GM20431 (cell line): ENCODE results near the gene ADCY10.

Experiments
- in situ Hi-C: fragments of 300-500 bp; cut with MseI, MboI; formaldehyde crosslinking; loops from one replicate; pipeline ENCODE4 v1.15.0; 2020; ENCODE audit warnings: low sequenced_read_pairs; ENCODE audit not compliant: unreplicated experiment

The ADCY10 gene

DNA sequence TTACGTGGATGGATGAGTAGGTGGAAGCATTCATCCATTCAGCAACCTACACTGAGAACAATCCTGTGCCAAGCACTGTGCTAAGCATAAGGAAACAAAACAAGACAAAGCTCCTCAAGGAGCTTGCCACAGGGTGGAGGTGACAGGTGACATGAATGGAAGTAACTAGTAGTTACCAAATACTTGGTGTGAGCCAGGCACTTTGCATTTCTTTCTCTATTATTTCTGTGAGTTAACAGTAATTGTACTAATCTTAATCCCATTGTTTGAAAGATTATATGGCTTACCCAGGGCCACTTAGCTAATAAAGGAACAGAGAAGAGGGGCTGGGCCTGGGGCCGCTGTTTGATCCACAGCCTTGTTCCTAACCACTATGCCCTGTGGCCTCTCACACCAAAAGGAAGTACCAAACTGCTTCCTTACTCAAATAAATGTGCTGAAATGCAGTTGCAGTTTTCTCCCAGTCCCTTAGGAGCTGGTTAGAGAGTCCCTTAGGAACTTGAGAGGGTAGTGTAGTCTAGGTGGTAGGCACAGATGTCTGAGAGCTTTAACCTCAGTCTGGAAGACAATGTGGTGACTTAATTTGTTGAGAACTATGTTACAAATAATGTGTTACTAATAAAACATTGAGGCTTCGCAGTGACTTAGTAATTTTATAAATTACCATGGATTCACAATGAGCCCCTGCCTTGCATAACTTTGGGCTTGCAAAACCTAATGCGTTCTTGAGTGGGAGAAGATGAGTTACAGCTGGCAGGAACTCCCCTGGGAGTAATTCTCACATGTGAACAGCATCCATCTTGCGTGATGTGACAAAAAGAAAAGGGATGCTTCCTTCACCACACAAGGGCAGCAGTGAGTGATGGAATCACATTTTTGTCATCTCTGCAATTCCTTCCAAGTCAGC is 122.4 kb downstream of the ADCY10 start:
- in situ Hi-C loops, result no loop called here

DNA sequence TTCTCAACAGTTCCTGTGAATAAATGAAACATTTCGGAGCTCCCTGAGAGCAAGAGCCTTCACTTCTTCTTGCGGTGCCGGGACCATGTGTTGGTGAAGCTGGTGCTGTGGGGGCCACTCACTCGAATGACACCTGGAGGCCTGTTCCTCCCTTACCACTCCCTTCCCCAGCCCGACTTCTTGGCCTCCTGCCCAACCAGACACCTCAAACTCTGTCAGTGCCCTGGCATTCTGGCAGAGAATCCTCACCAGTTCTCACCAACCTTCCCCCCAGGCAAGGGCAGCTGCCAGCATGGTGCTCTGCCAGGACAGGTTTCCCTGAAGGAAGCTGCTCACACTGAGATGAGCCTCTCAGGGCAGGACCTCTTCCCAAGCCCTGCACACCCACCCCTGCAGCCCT is 123.8 kb downstream of the ADCY10 start:
- in situ Hi-C loops, result no loop called here

DNA sequence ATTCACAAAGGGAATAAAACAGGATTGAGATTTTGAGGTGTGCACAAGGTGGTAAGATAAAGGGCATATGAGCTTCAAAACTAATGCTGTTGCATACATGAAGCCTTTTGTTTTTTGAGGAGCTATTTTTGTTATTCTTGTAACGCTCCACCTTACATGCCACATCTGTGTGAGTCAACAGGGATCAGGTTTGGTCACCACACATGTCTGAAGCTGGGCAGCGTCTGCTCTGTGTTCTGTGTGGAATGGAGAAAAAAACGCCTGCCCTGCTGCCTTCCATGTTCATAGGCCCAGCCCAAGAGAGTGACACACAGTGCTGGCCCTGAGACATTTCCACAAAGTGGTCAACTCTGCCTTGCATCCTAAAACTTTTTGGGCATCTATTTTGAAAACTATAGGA is 124.4 kb downstream of the ADCY10 start:
- in situ Hi-C loops, result no loop called here

DNA sequence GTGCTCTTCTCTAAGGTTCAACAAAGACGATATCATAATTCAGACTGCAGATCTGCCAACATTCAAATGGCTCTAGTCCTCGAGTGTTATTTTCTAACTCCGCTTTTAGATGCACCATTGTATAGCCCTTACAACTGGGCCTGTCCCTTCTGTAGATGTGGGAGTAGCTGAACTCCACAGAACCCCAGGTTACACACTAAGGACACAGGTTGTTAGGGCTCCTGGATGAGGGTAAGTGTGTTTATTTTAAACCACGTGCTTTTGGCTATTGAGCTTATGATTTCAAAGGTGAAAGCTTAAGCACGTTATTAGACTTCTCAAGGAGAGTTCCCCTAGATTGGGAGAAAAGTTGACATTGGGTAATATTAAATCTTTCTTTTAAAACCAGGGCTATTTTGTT is 127.4 kb downstream of the ADCY10 start:
- in situ Hi-C loops, result no loop called here

DNA sequence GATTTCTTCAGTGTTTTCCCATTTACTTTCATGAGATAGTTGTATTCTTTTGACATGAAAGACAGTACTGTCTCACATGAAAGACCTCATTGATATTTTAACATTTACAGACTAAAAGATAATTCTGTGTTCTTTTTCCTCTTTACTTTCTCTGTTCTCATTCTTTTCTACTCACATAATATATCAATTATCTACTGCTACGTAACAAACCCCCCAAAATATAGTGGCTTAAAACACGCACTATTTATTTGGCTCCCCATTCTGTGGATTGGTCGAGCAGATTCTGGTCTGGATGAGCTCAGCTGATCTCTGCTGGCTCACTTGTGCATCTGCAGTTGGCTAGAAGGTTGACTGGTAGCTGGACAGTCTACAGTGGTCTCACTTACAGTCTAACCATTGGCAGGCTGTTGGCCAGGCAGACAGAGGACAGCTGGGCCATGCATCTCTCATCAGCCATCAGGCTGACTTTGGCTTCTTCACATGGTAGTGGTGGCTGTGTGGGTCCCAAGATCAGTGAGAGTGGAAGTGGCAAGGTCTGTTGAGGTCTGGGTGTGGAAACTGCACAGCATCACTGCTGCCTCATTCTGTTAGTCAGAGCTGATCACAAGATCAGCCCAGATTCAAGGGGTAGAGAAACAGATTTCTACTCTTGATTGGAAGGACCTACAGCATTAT is 128.9 kb downstream of the ADCY10 start:
- in situ Hi-C loops, result no loop called here

DNA sequence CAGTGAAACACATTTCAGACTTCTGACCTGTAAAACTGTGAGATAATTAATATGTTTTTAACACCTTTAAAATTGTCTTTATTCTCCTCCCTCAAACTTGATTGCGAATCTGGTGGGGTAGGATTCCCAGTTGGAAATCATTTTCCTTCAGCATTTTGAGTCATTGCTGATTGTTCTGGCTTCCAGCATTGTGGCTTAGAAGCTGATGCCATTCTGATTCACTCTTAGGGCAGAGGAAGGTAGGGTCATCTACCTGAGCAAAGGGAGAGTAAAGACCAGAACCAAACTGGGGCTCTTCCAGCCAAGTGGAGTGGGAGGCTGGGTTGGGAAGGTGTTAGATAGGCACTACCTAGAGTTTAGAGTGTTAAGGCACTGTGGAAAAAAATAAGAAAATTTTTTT is 131.0 kb downstream of the ADCY10 start:
- in situ Hi-C loops, result no loop called here

DNA sequence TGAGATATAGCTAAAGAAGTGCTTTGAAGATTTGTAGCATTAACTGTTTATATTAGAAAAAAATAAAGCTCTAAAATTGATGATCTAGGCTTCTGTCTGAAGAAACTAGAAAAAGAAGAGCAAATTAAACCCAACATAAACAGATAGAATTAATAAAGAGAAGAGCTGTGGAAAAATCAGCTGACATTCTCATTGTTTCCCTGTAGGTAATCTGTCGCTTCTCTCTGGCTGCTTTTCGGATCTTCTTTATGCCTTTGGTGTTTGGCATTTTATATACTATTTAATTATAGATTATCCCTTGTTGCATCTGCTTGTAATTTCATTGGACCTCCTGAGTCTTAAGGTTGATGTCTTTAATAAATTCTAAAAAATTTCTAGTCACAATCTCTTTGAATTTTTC is 132.4 kb downstream of the ADCY10 start:
- in situ Hi-C loops, result no loop called here

DNA sequence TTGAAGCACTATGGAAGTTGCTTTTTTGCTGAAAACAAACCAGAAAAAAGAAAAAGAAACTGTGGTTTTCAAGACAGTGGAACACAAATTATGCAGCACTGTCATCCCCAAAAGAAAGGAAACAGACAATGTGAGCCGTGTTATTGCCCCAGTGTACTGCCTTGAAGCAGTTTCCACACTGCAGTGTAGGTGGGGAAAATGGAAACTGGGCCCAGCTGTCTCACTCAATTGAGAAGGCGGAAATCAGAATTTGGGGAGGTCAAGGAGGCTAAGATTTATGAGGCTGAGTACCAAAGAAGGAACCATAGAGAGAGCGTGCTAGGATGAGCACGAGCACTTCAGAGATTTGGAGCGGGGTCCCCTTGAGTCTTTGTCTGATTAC is 136.7 kb downstream of the ADCY10 start:
- in situ Hi-C loops, result no loop called here

DNA sequence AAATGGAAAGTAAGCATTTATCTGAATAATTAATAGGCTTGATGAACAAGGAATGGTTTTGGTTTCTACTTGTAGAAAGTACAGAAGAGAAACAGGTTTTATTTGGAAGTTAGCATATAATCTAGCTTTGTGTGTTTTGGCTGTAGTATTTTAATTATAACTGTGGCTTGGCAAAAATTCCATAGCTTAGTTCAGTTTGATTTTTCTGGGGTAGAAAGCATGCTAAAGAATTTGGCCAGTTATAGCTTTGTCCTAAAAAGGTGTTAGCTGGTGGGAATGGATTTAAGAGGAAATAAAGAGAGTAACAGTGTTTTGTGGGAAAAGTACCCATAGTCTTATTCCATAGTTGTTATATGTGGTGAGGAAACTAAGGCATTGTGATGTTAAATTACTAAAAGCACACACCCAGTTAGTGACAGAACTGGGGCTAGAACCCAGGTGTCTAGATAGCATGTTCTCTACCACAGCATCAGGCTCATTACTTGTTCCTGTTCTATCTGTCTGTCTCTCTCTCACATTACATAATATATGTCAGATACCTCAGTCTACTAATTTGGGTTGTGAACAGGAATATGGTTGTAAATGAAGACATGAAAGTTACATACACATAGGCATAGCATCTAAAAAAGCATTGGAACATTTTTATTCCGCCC is 137.2 kb downstream of the ADCY10 start:
- in situ Hi-C loops, result no loop called here

DNA sequence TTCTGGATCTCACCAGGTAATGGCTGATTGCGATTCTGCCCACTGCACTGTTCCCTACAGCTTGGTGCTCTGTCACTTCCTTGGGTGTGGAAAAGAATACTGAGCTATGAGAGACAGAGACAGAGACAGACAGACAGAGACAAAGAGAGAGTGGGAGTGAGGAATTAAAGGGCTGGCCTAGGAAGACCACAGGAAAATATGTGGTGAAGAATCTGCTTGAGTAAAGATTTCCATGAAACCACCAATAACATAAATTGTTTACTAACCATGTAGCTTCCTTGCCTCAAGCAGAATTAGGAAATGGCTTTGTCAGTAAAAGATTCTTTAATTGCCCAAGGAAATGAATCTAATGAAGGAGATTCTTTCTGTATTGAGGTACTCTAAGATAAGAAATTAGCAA is 137.8 kb downstream of the ADCY10 start:
- in situ Hi-C loops, result no loop called here

DNA sequence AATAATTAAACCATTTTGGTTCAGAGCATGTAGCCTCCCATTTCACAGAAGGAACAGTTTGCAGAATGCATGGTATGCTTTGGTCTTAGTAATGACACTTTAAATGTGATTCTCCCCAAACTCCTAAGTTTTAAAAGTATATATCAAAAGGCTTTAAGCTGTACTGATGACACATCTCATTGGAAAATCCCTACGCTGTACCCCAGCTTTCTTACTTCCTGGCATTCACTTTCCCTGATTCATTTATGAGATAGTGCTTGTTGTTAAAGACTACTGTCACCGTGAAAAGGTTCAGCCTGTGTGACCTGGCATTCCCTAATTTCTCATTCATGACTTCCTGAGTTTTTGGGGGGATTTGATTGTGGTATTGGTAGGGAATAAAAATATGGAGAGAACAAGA is 138.8 kb downstream of the ADCY10 start:
- in situ Hi-C loops, result no loop called here

DNA sequence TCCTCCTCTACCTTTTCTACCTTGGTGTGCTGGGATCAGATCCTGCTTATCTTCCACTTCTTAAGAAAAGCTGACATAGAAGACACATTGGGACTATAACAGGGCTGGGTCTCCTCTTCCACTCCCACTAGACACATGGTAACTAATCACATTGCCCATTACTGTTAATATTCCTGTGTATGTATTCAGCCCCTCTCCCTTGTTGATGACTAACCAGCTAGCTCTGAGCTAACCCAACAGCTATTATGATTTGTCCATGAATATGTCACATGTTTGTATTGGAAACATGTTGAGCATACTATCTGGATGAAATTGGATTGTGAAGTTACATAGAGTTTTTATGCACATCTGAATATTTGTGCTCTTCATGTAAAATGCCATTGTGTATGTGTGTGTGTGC is 139.2 kb downstream of the ADCY10 start:
- in situ Hi-C loops, result no loop called here

DNA sequence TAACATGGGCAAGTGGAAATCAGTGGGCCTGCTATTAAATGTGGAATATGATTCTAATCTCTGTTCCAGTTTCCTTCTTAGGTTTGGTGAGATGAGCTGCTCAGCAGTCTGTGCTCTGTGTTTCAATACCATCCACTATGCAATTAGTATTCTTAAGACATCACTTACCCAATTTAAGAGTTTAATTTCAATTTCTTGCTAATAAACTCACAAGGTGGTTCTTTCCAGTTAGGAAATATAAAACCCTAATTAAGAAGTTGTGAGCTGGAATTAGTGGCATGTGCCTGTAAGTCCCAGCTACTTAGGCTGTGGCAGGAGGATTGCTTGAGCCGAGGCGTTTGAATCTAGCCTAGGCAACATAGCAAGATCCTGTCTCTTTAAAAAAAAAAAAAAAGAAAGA is 140.4 kb downstream of the ADCY10 start:
- in situ Hi-C loops, result no loop called here

DNA sequence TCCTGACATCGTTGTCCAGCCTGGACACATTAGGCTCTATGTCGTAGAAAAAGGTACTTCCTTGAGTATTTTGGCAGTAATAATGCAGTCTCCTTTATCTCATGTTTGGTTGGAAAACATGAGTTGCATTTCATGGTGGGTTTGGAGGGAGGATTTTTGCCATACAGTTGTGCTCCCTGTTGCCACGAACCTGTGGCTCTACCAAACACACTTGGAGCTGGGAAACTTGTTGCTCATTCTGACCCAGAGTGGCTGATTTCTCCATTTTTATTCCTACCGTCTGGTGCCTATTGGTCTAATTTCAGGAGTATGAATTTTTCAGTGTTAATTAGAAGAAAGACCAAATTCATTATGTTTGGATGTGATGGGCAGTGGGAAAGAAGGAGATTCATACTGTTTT is 141.5 kb downstream of the ADCY10 start:
- in situ Hi-C loops, result no loop called here

DNA sequence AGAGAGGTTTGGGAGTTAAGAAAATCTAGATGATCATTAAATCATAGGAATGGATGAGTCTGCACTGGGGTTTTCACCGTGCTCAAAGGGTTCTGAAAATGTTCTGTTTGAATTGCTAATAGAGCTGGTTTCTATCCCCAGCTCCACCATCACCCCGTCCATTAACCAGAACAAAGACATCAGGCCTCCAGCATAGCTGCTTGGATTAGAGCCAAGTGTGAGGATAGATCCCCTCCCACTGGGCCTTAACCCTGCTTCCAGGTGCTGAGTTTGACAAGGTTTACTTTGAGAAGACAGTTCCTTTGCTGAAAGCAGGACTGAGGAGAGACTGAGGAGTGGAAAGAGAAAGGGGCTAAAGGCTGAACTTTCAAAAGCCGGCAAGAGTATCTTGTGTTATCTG is 143.8 kb downstream of the ADCY10 start:
- in situ Hi-C loops, result no loop called here

DNA sequence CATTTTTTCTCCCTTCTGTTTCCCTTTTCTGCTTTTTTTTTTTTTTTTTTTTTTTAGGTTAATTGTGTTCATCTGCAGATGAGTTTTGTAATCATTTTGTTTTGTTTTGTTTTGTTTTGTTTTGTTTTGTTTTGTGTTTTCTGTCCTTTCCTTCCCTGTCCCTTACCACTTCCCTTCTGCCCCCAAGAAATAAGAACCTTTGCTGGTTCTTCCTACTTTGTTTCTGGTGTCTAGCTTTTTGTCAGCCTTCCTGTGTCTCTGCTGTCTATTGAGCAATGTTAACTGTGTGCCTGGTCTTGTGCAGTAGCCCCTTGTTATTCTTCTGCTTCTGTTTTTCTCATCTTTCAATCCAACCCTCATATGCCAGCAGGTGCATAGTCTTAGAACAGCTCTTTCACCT is 146.2 kb downstream of the ADCY10 start:
- in situ Hi-C loops, result no loop called here

DNA sequence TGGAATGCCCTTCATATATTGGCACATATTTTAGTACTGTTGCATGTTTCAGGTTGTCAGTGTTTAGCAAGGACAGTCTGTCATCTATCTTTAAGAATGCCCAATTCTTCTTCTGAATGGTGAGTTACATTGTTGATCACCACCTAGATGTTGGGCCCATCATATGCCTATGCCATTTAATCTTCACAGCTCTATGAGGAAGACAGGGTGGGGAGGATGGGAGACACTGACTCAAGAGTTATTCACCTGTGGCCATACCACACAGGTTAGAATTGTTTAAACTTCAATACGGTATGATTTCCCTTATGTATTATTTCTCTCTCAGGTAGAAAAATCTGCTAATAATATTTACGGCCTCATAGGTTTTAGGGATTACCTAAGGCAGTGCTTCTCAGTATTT is 147.4 kb downstream of the ADCY10 start:
- in situ Hi-C loops, result no loop called here

DNA sequence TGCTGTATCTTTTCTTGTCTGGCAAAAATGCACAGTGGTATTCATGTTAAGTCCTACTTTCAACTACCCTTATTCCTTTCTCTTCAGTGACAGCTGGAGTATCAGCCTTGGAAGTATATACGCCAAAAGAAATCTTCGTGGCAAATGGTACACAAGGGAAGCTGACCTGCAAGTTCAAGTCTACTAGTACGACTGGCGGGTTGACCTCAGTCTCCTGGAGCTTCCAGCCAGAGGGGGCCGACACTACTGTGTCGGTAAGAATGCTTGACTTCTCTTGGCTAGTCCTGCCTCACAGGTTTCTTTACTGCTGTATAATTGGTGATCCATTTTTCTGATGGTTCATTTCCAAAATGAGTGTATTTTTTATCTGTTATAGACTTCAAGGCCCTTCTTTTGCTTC is 148.4 kb downstream of the ADCY10 start:
- in situ Hi-C loops, result no loop called here

DNA sequence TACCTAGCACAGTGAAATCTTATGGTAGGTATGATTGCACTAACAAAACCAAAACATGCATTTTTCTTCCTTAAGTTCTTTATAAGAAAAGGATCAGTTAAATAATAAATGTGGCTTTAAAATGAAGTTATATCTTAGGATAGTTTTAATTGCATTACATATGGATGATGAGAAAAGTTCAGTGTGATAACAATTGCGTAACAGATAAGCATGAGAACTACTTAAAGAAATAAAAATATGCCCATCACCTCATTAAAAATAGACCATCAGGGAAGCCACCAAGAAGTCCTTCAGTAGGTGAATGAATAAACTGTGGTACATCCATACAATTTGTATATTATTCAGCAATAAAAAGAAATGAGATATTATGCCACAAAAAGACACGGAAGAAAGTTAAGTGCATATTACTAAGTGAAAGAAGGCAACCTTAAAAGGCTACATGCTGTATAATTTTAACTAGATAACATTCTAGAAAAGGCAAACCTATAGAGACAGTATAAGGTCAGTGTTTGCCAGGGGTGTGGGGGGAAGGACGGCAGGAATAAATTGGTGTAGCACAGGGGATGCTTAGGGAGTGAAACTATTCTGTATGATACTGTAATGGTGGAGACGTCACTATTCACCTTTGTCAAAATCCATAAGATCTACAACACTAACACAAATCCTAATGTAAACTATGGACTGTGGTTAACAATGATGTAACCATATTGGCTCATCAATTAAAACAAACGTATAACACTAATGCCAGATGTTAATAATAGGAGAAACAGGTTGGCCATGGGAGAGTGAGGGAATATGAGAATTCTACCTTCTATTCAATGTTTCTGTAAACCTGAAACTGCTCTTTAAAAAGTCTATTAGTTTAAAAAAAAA is 149.2 kb downstream of the ADCY10 start:
- in situ Hi-C loops, result no loop called here

DNA sequence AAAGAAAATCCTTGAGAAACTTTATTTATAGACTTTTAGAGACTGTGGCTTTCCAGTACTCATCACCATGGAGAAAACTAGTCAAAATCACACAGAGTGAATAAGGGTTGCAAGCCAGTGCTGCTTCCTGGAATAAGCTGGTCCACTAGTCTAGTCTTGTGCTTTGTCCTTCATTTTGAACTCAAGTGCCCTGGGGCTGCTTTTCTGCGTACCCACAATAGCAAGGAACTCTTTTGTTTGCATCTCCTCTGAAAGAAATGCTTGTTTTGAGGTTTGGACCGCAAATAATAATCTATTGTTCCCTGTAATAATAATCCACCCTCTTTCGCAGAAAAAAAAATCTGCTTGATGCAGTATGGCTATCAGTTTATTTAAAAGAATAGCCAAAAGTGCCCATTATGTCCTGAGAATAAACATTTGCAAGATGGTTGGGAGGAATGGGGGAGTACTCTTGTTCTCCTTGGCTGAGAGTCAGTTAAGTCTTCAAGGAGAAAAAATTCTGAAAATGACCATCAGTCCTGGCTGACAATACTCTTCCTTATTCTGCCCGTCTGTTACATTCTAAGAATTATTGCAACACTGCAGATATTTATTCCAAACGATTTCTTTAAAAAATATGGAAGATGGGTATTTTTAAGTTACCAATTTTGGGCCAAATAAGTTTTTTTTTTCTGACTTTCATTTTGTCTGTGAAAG is 150.3 kb downstream of the ADCY10 start:
- in situ Hi-C loops, result no loop called here
